AG08396 (cell line): ENCODE results near the gene BRD1.
A peak's percentile ranks its signal among the peaks of the same experiment; 100 is the strongest.
"Not testable (repeated sequence)": the region's sequence is repeated elsewhere in the genome, so short reads cannot be mapped to it uniquely, and the experiment has no call there.

Experiments
- DNase-seq: peaks from one replicate; pipeline ENCODE4 v3.0.0; 2012; ENCODE audit warnings: low spot score, mixed read lengths

The BRD1 gene

GRCh38 chr22:49825944-49826602, 1.6 kb downstream of the BRD1 start:
- peak; percentile 57 for DNase-seq

- peak; percentile 46 for DNase-seq
Observed at GRCh38 chr22:49825436-49825835, 2.2 kb downstream of the BRD1 start.

- no peak for DNase-seq
Observed at GRCh38 chr22:49824936-49825335, 2.7 kb downstream of the BRD1 start.

- no peak for DNase-seq
Observed at GRCh38 chr22:49824185-49824925, 3.3 kb downstream of the BRD1 start.

GRCh38 chr22:49823289-49824045, 4.2 kb downstream of the BRD1 start:
- no peak for DNase-seq

GRCh38 chr22:49821741-49822140, 5.9 kb downstream of the BRD1 start:
- not testable (repeated sequence) for DNase-seq

- DNase-seq = no peak
Observed at GRCh38 chr22:49820984-49821383, 6.7 kb downstream of the BRD1 start.

- DNase-seq = no peak
Observed at GRCh38 chr22:49817359-49817758, 10.3 kb downstream of the BRD1 start.

- DNase-seq = no peak
Observed at GRCh38 chr22:49815641-49816091, 12.0 kb downstream of the BRD1 start.

- no peak for DNase-seq
Observed at GRCh38 chr22:49814856-49815255, 12.8 kb downstream of the BRD1 start.

- no peak for DNase-seq
Observed at GRCh38 chr22:49814164-49814686, 13.4 kb downstream of the BRD1 start.

GRCh38 chr22:49812838-49813237, 14.8 kb downstream of the BRD1 start:
- DNase-seq = peak; percentile 70

- DNase-seq = no peak
Observed at GRCh38 chr22:49811020-49811791, 16.5 kb downstream of the BRD1 start.

GRCh38 chr22:49810363-49811019, 17.2 kb downstream of the BRD1 start:
- DNase-seq = no peak

- DNase-seq = no peak
Observed at GRCh38 chr22:49807780-49808708, 19.6 kb downstream of the BRD1 start.

- DNase-seq = no peak
Observed at GRCh38 chr22:49807129-49807528, 20.5 kb downstream of the BRD1 start.

GRCh38 chr22:49803737-49804375, 23.8 kb downstream of the BRD1 start:
- no peak for DNase-seq

- no peak for DNase-seq
Observed at GRCh38 chr22:49803134-49803533, 24.5 kb downstream of the BRD1 start.

GRCh38 chr22:49801391-49802060, 26.1 kb downstream of the BRD1 start:
- no peak for DNase-seq
